CD4-positive, alpha-beta T cell treated with Interleukin-15 for 4 hours (primary cell): ENCODE results near the gene SPINDOC.
"Not testable (repeated sequence)": the region's sequence is repeated elsewhere in the genome, so short reads cannot be mapped to it uniquely, and the experiment has no call there.

Source experiments
- DNase-seq: peaks from one replicate; pipeline ENCODE4 v3.0.0-alpha.2; 2020; ENCODE audit warnings: low spot score

Gene SPINDOC

DNA sequence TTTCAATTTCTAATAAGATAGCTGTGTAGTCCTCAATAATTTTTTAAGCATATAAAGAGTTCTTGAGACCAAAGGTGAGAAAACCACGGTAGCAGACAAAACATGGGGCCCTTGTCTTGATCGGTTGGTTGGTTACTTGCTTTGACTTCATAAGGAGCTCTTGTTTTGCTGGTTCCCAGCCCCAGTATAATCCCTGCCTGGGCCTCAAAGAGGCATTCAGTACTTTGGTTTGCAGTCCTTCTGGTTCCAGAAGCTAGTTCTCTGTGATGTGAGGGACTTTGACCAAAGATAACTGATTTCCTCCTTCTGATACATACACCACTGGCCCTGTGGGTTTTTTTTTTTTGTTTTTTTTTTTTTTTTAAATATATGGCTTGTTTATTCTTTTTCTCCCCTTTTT lies 42.7 kb downstream of the SPINDOC start:
- no peak for DNase-seq

DNA sequence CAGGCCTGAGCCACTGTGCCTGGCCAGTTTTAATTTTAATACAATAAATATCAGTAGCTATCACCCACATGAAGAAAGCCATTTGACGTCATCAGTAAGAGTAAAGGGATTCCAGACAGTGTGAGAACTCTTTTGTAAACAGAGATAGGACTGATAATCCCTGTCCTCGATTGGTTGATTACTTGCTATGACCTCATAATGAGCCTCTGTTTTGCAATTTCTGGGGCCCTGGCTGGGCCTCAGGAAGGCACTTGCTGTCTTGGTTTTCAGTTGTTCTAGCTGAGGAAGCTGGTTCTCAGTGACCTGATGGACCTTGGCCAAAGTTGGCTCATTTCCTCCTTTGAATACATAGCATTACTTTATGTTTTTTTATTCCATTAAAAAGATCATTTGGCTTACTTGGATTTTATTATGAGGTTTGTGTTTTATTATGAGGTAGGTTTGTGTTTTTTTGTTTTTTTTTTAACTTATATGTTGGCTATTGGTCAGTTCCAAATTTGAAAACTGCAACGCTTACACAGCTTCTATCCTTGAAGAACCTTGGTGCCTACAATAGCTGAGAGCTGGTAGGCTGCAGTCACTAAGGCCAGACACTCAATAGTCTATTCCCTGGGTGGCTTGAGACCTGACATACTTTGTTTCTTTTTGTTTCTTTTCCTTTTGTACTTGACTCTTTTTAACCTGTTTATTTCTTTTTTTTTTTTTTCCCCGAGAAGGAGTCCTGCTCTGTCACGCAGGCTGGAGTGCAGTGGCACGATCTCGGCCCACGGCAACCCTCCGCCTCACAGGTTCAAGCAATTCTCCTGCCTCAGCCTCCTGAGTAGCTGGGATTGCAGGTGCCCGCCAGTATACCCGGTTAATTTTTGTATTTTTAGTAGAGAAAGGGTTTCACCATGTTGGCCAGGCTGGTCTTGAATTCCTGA lies 45.6 kb downstream of the SPINDOC start:
- DNase-seq: no peak

DNA sequence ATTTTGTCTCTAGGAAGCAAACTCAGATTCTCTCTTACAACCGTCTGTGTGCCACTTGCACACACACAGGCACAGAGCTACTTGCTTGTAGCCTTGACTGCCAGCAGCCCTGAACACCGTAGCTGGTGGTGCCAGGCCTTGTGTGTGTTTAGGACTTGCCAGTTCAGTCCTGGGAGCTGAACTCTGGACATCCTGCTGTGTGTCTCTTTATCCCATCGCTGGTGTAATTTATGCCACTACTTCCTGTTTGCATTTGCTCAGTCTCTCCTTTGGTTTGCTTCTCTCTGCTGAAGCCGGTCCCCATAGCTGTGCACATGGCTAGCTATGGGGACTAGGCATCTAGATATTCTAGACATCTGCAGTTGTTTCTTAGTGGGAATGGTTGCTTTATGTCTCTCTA lies 49.7 kb downstream of the SPINDOC start:
- DNase-seq: no peak

DNA sequence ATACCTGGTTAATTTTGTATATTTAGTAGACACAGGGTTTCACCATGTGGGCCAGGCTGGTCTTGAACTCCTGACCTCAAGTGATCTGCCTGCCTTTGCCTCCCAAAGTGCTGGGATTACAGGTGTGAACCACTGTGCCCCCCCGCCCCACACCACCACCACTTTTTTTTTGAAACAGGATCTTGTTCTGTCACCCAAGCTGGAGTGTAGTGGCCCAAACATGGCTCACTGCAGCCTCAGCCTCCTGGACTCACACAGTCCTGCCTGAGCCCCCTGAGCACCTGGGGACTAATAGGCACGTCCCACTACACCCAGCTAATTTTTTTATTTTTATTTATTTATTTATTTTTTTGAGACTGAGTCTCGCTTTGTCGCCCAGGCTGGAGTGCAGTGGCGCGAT lies 50.4 kb downstream of the SPINDOC start:
- not testable (repeated sequence) for DNase-seq

DNA sequence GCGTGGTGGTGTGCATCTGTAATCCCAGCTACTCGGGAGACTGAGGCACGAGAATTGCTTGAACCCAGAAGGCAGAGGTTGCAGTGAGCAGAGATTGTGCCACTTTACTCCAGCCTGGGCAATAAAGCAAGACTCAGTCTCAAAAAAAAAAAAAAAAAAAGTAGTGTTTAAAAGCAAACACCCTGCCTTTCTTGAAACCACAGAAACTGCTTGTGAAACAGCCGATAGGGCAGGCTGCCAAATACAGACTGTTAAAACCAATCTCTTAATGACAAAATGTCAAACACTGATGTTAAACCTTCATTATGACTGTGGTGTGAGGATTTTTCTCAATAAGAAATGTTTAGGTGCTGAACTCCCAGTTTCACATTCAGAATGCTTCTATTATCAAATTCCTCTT lies 53.0 kb downstream of the SPINDOC start:
- DNase-seq: peak; percentile 83

DNA sequence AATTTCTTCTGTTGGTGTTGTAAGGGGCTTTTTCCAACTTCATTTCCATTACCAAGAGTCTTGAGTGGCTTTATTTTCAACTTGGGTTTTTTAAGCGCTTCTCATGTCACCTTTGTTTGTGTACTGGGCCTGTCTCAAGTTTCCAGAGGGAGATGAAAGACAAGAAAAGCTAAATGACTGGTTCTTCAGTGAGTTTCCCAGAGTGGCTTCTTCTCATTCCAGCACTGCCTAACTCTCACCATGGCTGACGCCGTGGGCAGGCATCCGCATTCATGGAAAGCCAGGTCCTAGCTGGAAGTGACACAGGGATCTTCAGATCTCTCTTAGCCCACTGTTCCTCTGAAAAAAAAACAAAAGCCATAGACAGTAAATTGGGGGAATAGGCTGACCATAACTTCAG lies 54.3 kb downstream of the SPINDOC start:
- DNase-seq: no peak

DNA sequence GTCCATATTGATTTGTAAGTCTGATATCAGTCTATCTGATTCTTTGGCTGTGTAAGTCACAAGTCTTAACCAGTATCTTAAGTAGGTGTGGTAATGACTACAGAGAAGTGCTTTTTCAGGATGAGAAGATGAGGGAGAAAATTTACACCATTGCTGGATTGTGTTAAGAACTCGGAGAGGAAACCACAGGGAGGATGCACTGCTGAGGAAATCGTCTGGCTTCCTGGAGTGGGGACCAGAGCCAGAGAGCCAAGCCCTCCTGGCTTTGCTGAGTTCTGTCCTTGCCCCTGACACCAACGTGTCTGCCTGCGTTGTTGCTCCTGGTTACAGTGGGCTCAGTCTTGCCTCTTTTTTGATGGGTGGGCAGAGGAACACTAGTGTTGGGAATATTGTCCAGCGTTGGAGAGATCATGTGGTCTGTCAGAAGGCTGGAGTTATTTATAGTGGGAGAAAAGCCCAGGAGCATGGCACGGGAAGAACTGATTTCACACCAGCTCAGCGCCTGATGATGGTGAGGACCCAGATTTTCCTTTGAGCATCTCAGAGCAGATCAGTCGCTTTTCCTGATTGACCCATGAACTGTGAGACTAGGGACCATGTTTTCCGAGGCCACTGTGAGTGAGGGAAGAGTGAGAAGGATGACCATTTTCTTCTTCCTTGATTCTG lies 55.3 kb downstream of the SPINDOC start:
- no peak for DNase-seq

DNA sequence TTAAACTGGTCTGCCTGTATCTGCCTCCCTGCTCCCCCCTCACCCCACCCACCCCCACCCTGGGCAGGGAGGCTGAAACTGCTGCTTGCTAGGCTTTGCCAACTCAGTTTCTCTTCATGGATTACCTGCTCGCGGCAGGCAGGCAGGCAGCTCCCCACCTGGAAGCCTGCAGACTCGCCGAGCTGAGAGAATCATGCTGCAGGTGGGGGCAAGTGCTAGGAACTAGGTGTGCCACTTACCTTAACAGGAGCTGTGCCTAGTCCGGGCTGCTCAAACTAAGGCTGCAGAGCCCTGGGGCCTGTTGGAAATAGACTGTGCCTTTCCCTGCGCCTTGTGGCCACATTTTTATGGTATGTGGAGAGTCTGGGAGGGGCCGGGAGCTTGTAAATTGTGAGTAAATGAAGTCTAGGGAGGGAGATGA lies 55.9 kb downstream of the SPINDOC start:
- no peak for DNase-seq

DNA sequence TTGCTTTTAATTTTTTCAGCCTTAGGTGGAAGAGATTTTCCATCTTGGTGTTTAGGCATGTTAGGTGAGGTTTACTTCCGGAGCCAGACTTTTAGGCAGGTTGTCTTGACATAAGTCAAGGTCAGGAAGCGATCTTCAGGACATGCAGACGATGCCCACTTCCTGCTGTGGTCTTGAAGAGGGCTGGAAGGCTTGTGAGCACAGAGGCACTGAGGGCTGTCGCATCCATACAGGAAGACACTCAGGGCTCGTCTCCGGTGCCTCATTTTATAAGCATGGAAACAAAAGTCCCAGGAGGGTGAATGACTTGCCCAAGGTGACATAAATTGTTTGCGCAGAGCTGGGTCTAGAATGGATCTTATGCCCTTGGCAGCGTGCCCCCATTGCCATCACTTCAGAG lies 56.4 kb downstream of the SPINDOC start:
- DNase-seq: peak; percentile 48

DNA sequence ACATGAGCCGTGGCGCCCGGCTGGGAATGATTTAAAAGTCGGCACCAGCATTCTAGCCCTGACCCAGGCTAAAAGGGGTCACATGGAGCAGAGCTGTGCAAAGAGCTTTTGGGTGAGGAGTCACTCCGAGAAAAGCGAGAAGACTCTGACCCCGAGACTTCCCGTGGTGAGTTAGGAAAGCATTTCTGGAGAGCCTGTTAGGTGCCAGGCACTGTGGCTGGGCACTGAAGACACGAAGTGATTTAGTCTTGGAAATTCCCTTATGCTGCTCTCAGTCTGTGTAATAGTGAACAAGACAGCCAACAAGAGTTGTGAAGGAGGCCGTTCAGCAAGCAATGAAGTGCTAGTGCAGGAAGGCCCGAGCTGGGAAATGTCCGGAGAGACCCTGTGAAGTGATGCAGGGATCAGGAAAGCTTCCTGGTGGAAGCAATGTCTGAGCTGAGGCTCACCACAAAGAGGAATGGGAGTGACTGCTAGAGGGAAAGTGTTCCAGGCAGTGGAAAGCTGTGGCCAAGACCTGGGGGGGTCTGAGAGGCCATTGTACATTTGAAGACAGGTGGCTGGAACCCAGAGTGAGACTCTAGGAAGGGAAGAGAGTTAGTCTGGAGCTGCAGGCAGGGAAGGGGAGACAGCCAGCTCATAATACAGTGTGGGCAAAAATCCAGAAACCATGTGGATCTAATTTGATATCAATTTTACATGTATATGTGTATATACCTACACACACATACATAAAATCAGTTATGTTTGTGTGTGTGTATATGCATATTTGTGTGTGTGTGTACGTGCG lies 57.3 kb downstream of the SPINDOC start:
- no peak for DNase-seq

DNA sequence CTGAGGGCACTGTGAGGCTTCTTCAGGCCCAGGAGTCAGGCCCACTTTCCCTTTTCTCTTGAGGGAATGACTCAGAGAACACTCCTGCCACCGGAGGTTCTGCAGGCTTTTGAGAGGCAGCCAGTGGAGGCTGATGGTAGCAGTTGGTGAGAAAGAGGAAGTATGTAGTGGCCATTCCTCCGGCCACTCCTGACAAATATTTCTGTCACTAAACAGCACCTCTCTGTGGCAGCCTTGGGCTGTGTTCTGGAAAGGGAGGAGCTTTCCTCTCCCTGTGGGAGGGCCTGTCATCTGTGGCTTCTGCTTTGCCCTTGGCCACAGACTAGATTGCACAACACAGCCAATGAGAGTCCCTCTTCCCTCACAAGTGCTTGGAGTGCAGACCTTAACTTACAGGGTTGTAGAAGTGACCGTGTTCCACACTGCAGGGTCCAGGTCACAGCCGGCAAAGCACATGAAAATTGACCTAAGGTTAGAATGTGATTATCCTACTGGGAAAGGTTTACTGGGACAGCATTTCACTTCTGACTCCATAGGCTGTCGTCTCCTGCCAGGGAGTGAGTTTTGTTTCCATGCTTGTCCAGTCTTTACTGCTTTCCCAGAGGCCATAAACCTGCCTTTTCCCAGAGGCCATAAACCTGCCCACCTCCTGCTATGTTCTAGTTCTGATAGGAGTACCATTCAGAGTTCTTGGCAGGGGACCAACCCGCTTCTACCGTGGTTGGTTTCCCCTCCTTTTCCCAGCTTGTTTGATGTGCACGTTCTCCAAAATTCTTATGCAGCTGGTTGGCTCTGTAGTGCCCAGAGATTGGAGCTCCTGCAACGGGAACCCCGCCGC lies 58.9 kb downstream of the SPINDOC start:
- DNase-seq: peak; percentile 50

DNA sequence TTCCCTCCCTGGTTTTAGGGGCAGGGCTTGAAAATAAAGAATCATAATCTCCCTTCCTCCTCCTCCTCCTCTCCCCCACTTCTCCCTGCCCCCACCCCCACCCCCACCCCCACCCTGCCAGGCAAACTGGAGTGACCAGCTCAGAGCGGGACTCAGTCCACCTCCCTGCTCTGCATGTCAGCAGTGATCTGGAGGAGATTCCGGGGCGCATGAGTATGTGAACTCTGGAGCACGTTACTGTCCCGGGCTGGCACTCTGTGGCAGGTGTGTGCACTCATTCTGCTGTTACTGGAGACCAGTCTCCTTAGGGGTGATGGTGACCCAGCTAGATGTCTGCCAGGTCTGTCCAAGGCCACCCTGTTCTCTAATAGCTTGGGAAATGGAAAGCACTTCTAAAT lies 59.5 kb downstream of the SPINDOC start:
- no peak for DNase-seq

DNA sequence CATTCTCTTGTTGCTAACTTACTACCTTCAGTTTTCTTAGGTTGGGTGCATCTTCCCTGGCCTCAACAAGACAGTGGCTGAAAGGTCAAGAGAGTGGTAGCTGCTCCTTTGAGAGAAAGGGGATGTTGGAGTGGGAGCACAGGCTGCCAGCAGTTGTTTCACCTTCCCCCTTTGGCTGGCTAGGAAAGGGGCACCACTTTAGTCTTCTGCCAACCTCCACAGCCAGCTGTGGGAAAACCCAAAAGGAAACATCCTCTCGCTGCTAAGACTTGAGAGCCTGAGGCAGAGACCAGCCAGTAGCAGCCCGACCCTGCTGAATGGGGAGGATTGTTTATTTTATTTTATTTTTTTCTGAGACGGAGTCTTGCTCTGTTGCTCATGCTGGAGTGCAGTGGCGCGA lies 60.1 kb downstream of the SPINDOC start:
- DNase-seq: no peak

DNA sequence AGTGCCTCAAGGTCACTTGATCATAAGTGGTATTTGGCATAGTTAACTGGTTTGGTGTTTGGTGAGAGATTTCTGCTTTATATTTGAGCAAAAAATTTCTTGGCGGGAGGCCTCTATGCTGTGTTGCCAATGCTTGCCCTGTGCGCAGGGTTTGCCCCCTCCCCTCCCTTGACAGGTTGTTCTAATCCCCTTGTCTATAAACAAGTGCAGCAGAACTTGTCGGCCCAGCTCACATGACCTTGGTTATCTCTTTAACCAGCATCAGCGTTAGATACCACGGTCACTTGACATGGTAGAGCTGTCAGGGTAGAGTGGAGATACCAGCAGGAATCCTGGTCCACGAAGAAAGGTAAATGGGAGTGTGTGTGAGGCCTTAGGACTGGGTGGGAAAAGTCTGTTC lies 61.3 kb downstream of the SPINDOC start:
- no peak for DNase-seq

DNA sequence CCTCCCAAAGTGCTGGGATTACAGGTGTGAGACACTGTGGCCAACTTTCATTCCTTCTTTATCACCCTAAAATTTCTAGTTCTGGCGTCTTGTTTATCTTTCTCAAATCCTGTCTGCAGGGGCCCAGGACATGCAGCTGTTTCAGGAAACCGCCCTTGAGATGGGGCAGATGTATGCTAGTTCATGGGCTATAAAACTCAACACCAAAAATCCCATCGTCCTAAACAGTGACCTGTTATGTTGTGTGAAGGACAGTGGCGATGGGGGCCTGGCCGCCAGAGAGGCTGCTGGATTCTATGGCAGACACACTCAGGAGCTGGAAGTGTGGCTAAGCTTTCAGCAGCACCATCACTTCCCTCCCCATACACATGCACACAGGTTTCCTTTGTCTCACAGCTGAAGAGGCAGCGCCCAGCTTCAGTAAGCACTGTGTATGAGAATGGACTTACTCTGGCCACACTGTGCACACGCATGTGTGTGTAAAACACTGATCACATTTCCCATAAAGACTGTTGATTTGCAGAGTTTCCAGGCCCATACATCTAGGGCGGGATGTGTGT lies 62.3 kb downstream of the SPINDOC start:
- no peak for DNase-seq

DNA sequence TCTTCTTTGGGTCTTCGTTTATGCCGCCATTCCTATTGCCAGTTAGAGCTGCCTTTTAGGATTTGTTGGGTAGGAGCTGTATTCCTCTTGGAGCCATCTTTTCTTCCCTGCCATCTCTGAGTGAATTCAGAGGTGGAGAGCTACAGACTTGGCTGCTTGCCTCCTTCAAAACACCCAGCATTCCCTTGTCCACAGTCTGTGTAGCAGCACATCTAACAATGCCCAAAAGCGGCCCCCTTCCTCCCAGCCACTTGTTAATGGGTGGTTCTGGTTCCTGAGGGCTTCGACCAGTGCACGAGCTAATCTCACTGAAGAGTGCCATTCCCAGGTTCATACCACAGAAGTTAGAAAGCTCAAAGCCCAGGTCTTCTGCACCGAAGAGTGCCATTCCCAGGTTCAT lies 63.4 kb downstream of the SPINDOC start:
- no peak for DNase-seq
